Testis (tissue), 3 donors: Measurements from ENCODE around the gene PRKAR1A. TPM values are rescaled to one million over a fixed set of nuclear protein-coding genes. Genes with fewer than 3 reads are reported as not detected.

Experiments used
- DNase-seq: peaks from one replicate; pipeline ENCODE4 v3.0.0-alpha.2; 2019
- H3K27ac ChIP-seq, 2 donors: fragments of 200-600 bp; sonication (generic); one replicate each; pipeline ENCODE4 v1.5.1; 2019
- H3K27me3 ChIP-seq: fragments of 200-600 bp; sonication (generic); one replicate; pipeline ENCODE4 v1.5.1; 2019
- H3K36me3 ChIP-seq: fragments of 200-600 bp; sonication (generic); one replicate; pipeline ENCODE4 v1.5.1; 2017; ENCODE audit warnings: low read depth; ENCODE audit errors: missing control alignments
- H3K4me1 ChIP-seq: fragments of 200-600 bp; sonication (generic); one replicate; pipeline ENCODE4 v1.5.1; 2019
- H3K4me3 ChIP-seq, 2 donors: fragments of 200-600 bp; sonication (generic); one replicate each; pipeline ENCODE4 v1.5.1; 2017 to 2019
- H3K9me3 ChIP-seq: fragments of 200-600 bp; sonication (generic); one replicate; pipeline ENCODE4 v1.5.1; 2017
- POLR2A ChIP-seq: fragments of 450-650 bp; IDR thresholded peaks from one replicate; pipeline ENCODE4 v1.6.1; 2017; ENCODE audit warnings: antibody characterized with exemption, mild to moderate bottlenecking, moderate library complexity
- WGBS, 2 donors: methylation state at CpG; one replicate each; pipeline ENCODE4 v1.1.5; 2018; 5-methylcytosine and 5-hydroxymethylcytosine counted together
- intact Hi-C: fragments of 100-400 bp; cut with DNase I; formaldehyde crosslinking; loops from one replicate; pipeline ENCODE4 v1.15.1; 2023; ENCODE audit warnings: low total_unique reads
- polyA plus RNA-seq: library from polyadenylated mRNA; stranded (reverse); fragments of 350-450 nt; fragmentation: Illumina TruSeq; extraction: RNeasy Lipid Tissue Mini Kit (QIAGEN cat#74804); gene quantifications from one replicate; pipeline ENCODE4 v1.2.3, GENCODE V29; 2014; ENCODE audit warnings: low read depth, low replicate concordance; ENCODE audit not compliant: insufficient read depth
- total RNA-seq, 2 donors: library from RNA; depleted of rRNA; stranded (reverse); fragments of >200 nt; gene quantifications; one replicate each; pipeline ENCODE4 v1.2.3, GENCODE V29; 2016
- TF ChIP-seq, protein P1 (sequence below), 3 experiments: fragments of 450-650 bp in 2 of 3; fragments of 200-600 bp in 1 of 3; sonication (generic) in 1 of 3; IDR thresholded peaks; one replicate each; pipeline ENCODE4 v1.5.1; 2016 to 2019; ENCODE audit warnings: antibody characterized with exemption in 3 of 3, mild to moderate bottlenecking in 2 of 3, moderate library complexity in 1 of 3

PRKAR1A gene
- total and polyA plus RNA-seq, 3 donors from 2014 or later: 279 to 375 (median 319) TPM

DNA sequence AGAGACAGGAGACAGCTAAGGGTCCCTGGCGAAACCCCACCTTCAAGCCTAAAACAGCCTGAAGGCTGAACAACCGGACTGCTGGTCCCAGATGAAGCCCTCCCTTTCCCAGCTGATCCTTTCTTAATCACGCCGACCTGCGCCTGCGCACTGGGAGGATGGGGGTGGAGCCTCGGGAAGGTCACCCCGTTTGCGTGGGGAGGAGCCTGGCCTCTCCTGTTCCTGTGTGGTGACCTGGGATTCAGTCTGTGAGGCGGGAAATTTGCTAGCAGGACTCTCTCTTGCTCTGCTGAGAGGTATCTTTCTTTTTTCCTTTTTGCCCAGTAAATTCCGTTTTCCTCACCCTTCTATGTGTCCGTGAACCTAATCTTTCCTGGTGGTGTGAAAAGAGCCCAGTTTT lies 79.4 kb downstream of the PRKAR1A start:
- TF ChIP-seq, protein P1, sequence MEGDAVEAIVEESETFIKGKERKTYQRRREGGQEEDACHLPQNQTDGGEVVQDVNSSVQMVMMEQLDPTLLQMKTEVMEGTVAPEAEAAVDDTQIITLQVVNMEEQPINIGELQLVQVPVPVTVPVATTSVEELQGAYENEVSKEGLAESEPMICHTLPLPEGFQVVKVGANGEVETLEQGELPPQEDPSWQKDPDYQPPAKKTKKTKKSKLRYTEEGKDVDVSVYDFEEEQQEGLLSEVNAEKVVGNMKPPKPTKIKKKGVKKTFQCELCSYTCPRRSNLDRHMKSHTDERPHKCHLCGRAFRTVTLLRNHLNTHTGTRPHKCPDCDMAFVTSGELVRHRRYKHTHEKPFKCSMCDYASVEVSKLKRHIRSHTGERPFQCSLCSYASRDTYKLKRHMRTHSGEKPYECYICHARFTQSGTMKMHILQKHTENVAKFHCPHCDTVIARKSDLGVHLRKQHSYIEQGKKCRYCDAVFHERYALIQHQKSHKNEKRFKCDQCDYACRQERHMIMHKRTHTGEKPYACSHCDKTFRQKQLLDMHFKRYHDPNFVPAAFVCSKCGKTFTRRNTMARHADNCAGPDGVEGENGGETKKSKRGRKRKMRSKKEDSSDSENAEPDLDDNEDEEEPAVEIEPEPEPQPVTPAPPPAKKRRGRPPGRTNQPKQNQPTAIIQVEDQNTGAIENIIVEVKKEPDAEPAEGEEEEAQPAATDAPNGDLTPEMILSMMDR (IDR thresholded peaks at IDR 0.05): no peak
- no peak for TF ChIP-seq POLR2A
- intact Hi-C loops: loop anchor here (10.0 kb wide), 1 partner anchor 57 kb away; no protein-coding TSS in a partner anchor
- H3K27ac ChIP-seq: peak overlapping the region; percentile 34 to 50
- H3K4me3 ChIP-seq: peak overlapping the region; percentile 21 to 29
- no peaks in the 10 kb centered on the region for H3K9me3 ChIP-seq
- peak; percentile 73 for DNase-seq
- H3K27me3 ChIP-seq: no peaks in the 10 kb centered on the region
- no peaks in the 10 kb centered on the region for H3K36me3 ChIP-seq
- H3K4me1 ChIP-seq: peaks cover 45% of the 10 kb centered on the region
- 65 to 70% methylated on average over 12 of the region's 12 CpGs for WGBS, 2 donors

DNA sequence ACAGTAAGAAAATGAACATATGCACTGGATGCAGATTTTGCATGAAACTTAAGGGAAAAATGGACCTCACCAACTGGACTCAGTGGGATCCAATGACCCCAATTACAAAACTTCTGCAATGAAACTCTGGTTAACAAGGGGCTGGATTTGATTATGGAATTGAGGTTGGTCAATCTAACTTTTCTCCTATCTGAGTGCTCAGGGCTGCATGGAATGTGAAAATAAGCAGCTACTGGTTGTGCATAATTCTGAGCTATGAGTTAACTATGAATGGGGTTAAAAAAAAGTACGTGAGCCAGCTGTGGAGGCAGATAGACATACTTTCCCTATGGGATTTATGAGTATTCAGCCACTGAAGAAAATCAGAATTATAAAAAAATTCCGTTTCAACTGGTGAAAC lies 79.8 kb downstream of the PRKAR1A start:
- H3K27me3 ChIP-seq: no peaks in the 10 kb centered on the region
- TF ChIP-seq, protein P1 (IDR thresholded peaks at IDR 0.05): no peak
- no peak for TF ChIP-seq POLR2A
- peak overlapping the region; percentile 50 to 84 for H3K27ac ChIP-seq
- DNase-seq: no peak
- no peaks in the 10 kb centered on the region for H3K36me3 ChIP-seq
- no peaks in the 10 kb centered on the region for H3K9me3 ChIP-seq
- peaks cover 48% of the 10 kb centered on the region for H3K4me1 ChIP-seq
- peak overlapping the region; percentile 21 to 29 for H3K4me3 ChIP-seq
- intact Hi-C loops: loop anchor here (10.0 kb wide), 1 partner anchor 57 kb away; no protein-coding TSS in a partner anchor
- WGBS, 2 donors: 59 to 64% methylated on average over 2 of the region's 2 CpGs

DNA sequence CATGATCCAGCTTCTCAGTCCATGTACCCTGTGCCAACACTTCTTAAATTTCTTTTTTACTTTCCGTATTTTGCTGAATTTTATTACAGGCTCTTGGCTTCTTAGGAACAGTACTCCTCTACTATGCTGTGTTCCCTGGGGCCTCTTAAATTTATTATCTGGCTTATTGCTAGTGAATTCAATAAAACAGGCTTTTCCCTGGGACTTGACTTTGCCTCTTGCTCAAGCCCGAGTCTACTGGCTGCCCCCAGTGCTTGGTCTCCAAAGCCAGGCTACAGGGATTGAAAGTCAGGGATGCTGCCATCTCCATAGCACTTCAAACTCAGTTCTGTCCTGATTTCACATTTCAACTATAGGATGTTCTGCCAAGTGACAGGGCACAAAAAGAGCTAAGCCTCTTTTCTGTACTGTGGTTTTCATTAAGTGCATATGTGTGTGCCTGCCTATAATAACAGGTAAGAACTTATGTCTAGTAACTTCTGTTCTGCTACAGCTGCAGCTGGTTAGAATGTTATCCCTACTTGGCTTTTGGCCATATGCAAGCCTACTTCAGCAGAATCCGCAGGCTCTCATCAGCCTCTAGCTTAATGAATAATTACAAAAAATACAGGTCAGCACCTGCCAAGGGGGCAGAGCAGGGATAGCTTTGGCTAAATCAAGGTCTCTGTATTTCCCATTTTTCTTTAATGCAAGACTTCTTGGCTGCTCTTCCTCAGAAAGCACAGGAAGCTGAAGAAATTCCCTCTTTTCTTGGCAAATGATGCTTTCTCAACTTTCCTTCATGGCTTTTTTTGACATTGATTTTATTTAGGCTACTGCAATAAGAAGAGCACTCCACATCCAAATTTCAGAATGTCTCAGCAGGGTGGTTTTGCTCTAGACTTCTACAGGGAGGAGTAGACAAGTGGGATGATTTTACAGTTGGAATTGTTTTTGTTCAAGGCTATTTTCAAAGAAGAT lies 80.7 kb downstream of the PRKAR1A start:
- no peak overlapping the region for H3K4me3 ChIP-seq
- no peak for DNase-seq
- peak overlapping the region; percentile 50 to 84 for H3K27ac ChIP-seq
- no peak for TF ChIP-seq POLR2A
- TF ChIP-seq, protein P1 (IDR thresholded peaks at IDR 0.05): no peak
- H3K27me3 ChIP-seq: no peaks in the 10 kb centered on the region
- peaks cover 57% of the 10 kb centered on the region for H3K4me1 ChIP-seq
- H3K36me3 ChIP-seq: no peaks in the 10 kb centered on the region
- H3K9me3 ChIP-seq: no peaks in the 10 kb centered on the region
- intact Hi-C loops: loop anchor here (10.0 kb wide), 1 partner anchor 58 kb away; no protein-coding TSS in a partner anchor
- 28 to 53% methylated on average over 3 of the region's 3 CpGs for WGBS, 2 donors

DNA sequence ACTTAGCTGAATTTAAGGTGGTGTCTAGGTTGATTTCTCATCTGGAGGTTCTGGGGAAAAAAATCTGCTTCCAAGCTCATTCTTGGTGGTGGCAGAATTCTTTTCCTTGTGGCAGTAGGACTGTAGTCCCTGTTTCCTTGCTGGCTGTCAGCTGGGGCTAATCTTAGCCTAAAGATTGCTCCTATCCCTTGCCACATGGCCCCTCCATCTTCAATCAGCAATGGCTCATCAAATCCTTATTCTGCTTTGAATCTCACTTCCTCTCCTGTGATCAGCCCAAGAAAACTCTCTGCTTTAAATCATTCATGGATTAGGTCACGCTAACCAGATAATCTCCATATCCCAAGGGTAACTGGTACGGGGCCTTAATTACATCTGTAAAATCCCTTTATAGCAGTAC lies 82.3 kb downstream of the PRKAR1A start:
- no peak for TF ChIP-seq POLR2A
- TF ChIP-seq, protein P1 (IDR thresholded peaks at IDR 0.05): no peak
- Histone ChIP-seq H3K27ac (peak overlapping the region; percentile 84 to 96), H3K9me3 (no peaks in the 10 kb centered on the region), H3K4me3 (no peak overlapping the region), H3K27me3 (no peaks in the 10 kb centered on the region), H3K36me3 (no peaks in the 10 kb centered on the region), H3K4me1 (peaks cover 61% of the 10 kb centered on the region)
- 62 to 74% methylated on average over 2 of the region's 2 CpGs for WGBS, 2 donors
- intact Hi-C loops: loop anchor here (10.0 kb wide), 1 partner anchor 60 kb away; no protein-coding TSS in a partner anchor
- DNase-seq: no peak
